NCI-H226 (cell line): ENCODE measurements around the gene C1QTNF6.
"Not testable (repeated sequence)": the region's sequence is repeated elsewhere in the genome, so short reads cannot be mapped to it uniquely, and the experiment has no call there.

Experiments used
- DNase-seq: peaks from one replicate; pipeline ENCODE4 v3.0.0-alpha.2; 2015

Gene C1QTNF6

GRCh38 chr22:37187891-37188761, at the start of gene C1QTNF6:
TSS of gene C1QTNF6 (minus strand) at chr22:37188247. CDS start at chr22:37188213, 34 bp downstream.
- DNase-seq = peak; percentile 63

GRCh38 chr22:37235897-37236607, 48.0 kb upstream of the C1QTNF6 start:
- no peak for DNase-seq

- DNase-seq = no peak
These were observed 47.0 kb upstream of the C1QTNF6 start for GRCh38 chr22:37234736-37235711.

GRCh38 chr22:37233751-37234631, 45.9 kb upstream of the C1QTNF6 start:
- no peak for DNase-seq

- not testable (repeated sequence) for DNase-seq
These were observed 45.3 kb upstream of the C1QTNF6 start for GRCh38 chr22:37233371-37233750.

- no peak for DNase-seq
These were observed 44.3 kb upstream of the C1QTNF6 start for GRCh38 chr22:37232140-37232998.

GRCh38 chr22:37231406-37232139, 43.5 kb upstream of the C1QTNF6 start:
- DNase-seq = no peak

- DNase-seq = no peak
These were observed 42.8 kb upstream of the C1QTNF6 start for GRCh38 chr22:37230673-37231405.

- no peak for DNase-seq
These were observed 42.0 kb upstream of the C1QTNF6 start for GRCh38 chr22:37229805-37230672.

- DNase-seq = peak; percentile 25
These were observed 41.2 kb upstream of the C1QTNF6 start for GRCh38 chr22:37229012-37229804.

GRCh38 chr22:37228106-37229011, 40.3 kb upstream of the C1QTNF6 start:
- no peak for DNase-seq

- DNase-seq = no peak
These were observed 38.5 kb upstream of the C1QTNF6 start for GRCh38 chr22:37226514-37226913.

- no peak for DNase-seq
These were observed 38.0 kb upstream of the C1QTNF6 start for GRCh38 chr22:37226087-37226486.

- no peak for DNase-seq
These were observed 37.4 kb upstream of the C1QTNF6 start for GRCh38 chr22:37225481-37225880.

GRCh38 chr22:37224757-37225420, 36.8 kb upstream of the C1QTNF6 start:
- DNase-seq = no peak
